ENCODE data around the gene ETV6. TPM values are rescaled to one million over a fixed set of nuclear protein-coding genes. Genes with fewer than 3 reads are reported as not detected.

Gene ETV6
- total RNA-seq, 2 experiments from 2014 or later, result 17.1 to 19.3 TPM

- Histone ChIP-seq H4K20me1 (ENCODE audit: insufficient read depth, low read length) (no peaks in the 10 kb centered on the region), H3K4me2 (ENCODE audit: low read length) (no peak overlapping the region), H3K4me3 (ENCODE audit: low read depth, low read length, poor library complexity, severe bottlenecking) (no peak overlapping the region), H3K9me2 (ENCODE audit: insufficient read depth, low read length) (no peaks in the 10 kb centered on the region), H2AFZ (ENCODE audit: low read length) (no peak overlapping the region), H3K27ac (ENCODE audit: low read depth, low read length, poor library complexity, severe bottlenecking) (no peak overlapping the region), H3K79me2 (ENCODE audit: insufficient read depth, low read depth, low read length) (peaks cover 26% of the 10 kb centered on the region; the same call in 1 of the 2 replicates), H3K36me3 (ENCODE audit: insufficient read depth, low read length) (no peaks in the 10 kb centered on the region; the same call in 1 of the 2 replicates), H3K4me1 (ENCODE audit: insufficient read depth, low read length, poor library complexity, severe bottlenecking) (peaks cover 11% of the 10 kb centered on the region), H3K9me3 (ENCODE audit: low read length) (no peaks in the 10 kb centered on the region)
- DNase-seq (ENCODE audit: low spot score), result no peak
- ChIA-PET POLR2A (interaction anchor here (0.6 to 1.6 kb wide), 4 partner anchors 12 to 33 kb away, joined by 3 to 4 read pairs (median 3); no protein-coding TSS in a partner anchor), CTCF (ENCODE audit: unreplicated experiment) (no interaction called here)
- TF ChIP-seq CTCF (conservative IDR thresholded peaks at IDR 0.05; ENCODE audit: low read length) (no peak), EZH2phosphoT487 (IDR thresholded peaks at IDR 0.05; ENCODE audit: borderline replicate concordance, low read depth, low read length) (no peak)
- BruUV-seq (replicated peaks), result no TSS peak
- intact Hi-C loops (cut with micrococcal nuclease; ENCODE audit: unreplicated experiment), result no loop called here
Observed at GRCh38 chr12:11684811-11685210, 35.3 kb downstream of the ETV6 start.

- Histone ChIP-seq H3K4me3 (ENCODE audit: low read depth, low read length, poor library complexity, severe bottlenecking) (no peak overlapping the region), H3K36me3 (ENCODE audit: insufficient read depth, low read length) (no peaks in the 10 kb centered on the region; the same call in 1 of the 2 replicates), H3K9me2 (ENCODE audit: insufficient read depth, low read length) (no peaks in the 10 kb centered on the region), H2AFZ (ENCODE audit: low read length) (no peak overlapping the region), H3K4me1 (ENCODE audit: insufficient read depth, low read length, poor library complexity, severe bottlenecking) (peaks cover 11% of the 10 kb centered on the region), H3K27ac (ENCODE audit: low read depth, low read length, poor library complexity, severe bottlenecking) (no peak overlapping the region), H4K20me1 (ENCODE audit: insufficient read depth, low read length) (no peaks in the 10 kb centered on the region), H3K9me3 (ENCODE audit: low read length) (no peaks in the 10 kb centered on the region), H3K4me2 (ENCODE audit: low read length) (0 out of 2 replicates have a peak overlapping the region, but pooled peaks have one; percentile 1), H3K79me2 (ENCODE audit: insufficient read depth, low read depth, low read length) (peaks cover 26% of the 10 kb centered on the region; the same call in 1 of the 2 replicates)
- intact Hi-C loops (cut with micrococcal nuclease; ENCODE audit: unreplicated experiment), result no loop called here
- BruUV-seq (replicated peaks), result no TSS peak
- DNase-seq (ENCODE audit: low spot score), result no peak
- POLR2A ChIA-PET, result interaction anchor here (0.6 to 1.6 kb wide), 7 partner anchors 13 to 534 kb away, joined by 3 to 4 read pairs (median 3); no protein-coding TSS in a partner anchor
- no peak for TF ChIP-seq EZH2phosphoT487 (IDR thresholded peaks at IDR 0.05; ENCODE audit: borderline replicate concordance, low read depth, low read length)
- TF ChIP-seq CTCF (conservative IDR thresholded peaks at IDR 0.05; ENCODE audit: low read length), result no peak
- CTCF ChIA-PET (ENCODE audit: unreplicated experiment), result no interaction called here
Observed at GRCh38 chr12:11685316-11685715, 35.8 kb downstream of the ETV6 start.

- no peaks in the 10 kb centered on the region for H4K20me1 ChIP-seq (ENCODE audit: insufficient read depth, low read length)
- DNase-seq (ENCODE audit: low spot score), result no peak
- no peaks in the 10 kb centered on the region for H3K9me2 ChIP-seq (ENCODE audit: insufficient read depth, low read length)
- intact Hi-C loops (cut with micrococcal nuclease; ENCODE audit: unreplicated experiment), result no loop called here
- no peaks in the 10 kb centered on the region; the same call in 1 of the 2 replicates for H3K36me3 ChIP-seq (ENCODE audit: insufficient read depth, low read length)
- no peak overlapping the region for H3K27ac ChIP-seq (ENCODE audit: low read depth, low read length, poor library complexity, severe bottlenecking)
- peaks cover 26% of the 10 kb centered on the region; the same call in 1 of the 2 replicates for H3K79me2 ChIP-seq (ENCODE audit: insufficient read depth, low read depth, low read length)
- CTCF ChIA-PET (ENCODE audit: unreplicated experiment), result no interaction called here
- no peaks in the 10 kb centered on the region for H3K9me3 ChIP-seq (ENCODE audit: low read length)
- POLR2A ChIA-PET, result interaction anchor here (0.6 to 1.6 kb wide), 5 partner anchors 14 to 535 kb away, joined by 3 read pairs; no protein-coding TSS in a partner anchor
- no peak overlapping the region for H3K4me3 ChIP-seq (ENCODE audit: low read depth, low read length, poor library complexity, severe bottlenecking)
- no peak overlapping the region for H3K4me2 ChIP-seq (ENCODE audit: low read length)
- peaks cover 11% of the 10 kb centered on the region for H3K4me1 ChIP-seq (ENCODE audit: insufficient read depth, low read length, poor library complexity, severe bottlenecking)
- H2AFZ ChIP-seq (ENCODE audit: low read length), result no peak overlapping the region
- TF ChIP-seq CTCF (conservative IDR thresholded peaks at IDR 0.05; ENCODE audit: low read length) (no peak), EZH2phosphoT487 (IDR thresholded peaks at IDR 0.05; ENCODE audit: borderline replicate concordance, low read depth, low read length) (no peak)
- BruUV-seq (replicated peaks), result no TSS peak
Observed at GRCh38 chr12:11685716-11686115, 36.2 kb downstream of the ETV6 start.
